ENCODE data around the gene PTPRB.
"Not testable (repeated sequence)": the region's sequence is repeated elsewhere in the genome, so short reads cannot be mapped to it uniquely, and the experiment has no call there.

Gene PTPRB

DNA sequence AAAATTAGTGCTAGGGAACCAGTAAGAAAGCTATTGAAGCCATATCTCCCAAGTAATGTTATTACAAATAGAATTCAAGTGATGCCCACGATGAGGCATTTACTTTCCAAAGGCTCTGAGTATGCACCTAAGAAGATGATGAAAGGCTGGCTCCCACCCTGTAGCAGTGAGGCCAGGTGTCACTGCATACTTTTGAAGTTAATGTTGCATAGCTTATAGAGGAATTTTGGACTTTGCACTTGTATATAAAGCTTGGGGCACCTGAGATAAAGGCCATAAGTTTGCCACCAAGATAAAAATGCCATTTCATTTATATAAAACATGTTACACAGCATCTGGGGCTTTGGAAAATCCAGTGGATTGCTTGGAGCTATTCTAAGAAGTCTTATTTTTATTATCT lies 96.2 kb downstream of the PTPRB start:
- no peak for DNase-seq (ENCODE audit: low read depth in 2 of 2)

DNA sequence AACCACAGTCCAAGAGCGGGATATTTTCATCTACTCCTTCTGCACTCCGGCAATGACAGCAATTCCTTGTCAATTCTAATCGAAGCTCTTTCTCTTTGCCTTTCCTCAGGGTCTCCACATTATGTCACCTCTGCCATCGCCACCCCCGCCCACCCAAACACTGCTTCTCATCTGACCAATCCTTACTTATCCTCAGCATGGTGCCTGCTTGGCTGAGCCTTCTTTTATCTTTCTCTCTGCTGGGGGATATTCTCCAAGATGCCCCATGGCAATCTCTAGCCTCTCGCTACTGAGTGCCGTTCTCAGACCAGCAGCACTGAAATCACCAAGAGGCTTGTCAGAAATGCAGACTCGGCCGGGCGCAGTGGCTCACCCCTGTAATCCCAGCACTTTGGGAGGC lies 100.6 kb downstream of the PTPRB start:
- no peak for DNase-seq (ENCODE audit: low read depth in 2 of 2)

DNA sequence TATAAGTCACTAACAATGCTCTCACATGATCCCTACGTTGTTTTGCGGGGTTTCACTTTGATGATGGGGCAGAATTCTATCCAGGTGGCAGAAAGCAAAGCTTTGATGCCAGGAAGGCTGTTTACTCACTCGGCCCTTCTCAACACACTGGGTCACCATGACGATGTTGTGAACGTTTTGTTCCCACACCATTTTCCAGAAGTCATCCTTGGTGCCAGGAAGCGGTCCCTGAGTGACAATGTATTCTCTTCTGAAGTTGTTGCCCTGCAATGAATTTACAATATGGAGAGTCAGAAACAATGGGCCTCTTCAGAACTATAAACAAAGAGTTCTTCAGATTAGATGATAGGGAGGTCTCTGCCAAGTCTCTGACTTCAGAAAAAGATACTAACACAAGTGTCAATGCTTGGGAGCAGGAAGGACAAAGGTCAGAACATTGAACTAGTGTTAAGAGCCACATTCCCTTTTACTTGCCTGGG lies 101.3 kb downstream of the PTPRB start:
- no peak for DNase-seq (ENCODE audit: low read depth in 2 of 2)

DNA sequence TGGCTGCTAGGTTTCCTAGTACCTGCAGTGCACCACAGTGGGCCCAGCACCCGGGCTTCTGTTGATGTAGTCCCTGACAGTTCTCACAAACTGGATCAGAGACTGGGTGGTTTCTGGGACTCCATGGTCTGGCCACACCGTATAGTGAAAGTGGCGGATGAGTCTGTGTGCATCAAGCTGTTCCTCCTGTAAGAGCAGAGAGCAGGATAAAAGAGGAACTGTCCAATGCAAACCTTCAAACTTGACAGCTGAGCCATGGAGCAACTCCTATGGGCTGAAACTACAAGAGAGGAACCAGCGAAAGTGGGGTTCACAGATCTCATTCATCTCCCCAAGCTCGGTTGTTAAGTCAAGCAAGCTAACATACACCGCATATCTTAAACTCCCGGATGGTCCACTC lies 102.8 kb downstream of the PTPRB start:
- DNase-seq (ENCODE audit: low read depth in 2 of 2) = no peak

DNA sequence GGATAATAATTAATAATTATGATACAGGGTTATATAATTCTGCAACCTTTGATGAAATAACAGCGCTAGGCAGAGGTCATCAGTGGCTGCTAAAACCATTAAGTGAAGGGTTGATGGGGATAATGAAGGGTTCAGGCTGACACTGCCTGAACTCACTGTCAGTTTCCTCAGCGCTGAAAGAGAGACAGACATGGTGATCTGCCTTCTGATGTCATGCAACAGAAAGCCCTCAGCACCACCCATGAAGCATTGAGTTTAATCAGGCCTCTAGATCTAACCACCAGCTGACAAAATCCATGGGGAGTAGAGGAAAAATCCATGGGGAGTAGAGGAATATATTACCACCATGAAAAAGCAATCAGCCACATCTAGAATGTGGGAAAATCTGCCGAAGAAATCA lies 107.6 kb downstream of the PTPRB start:
- no peak for DNase-seq (ENCODE audit: low read depth in 2 of 2)

DNA sequence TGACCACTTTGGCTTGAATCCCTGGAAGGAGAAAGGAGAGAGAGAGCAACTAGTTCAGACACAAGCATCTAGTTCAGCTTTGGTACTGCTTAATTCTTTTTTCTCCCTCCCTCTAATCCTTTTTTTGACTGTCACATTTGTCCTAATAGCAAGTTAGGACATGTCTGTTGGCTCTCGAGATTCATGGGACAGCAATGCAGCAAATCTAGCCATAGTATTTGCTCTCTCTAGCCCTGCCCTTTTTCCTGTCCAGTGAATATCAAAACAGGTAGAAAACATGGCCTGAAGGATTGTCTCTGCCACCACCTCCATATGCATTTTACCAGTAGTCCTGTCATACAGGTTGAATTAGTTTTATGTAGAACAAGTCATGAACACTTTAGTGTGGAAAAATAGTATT lies 116.4 kb downstream of the PTPRB start:
- no peak for DNase-seq (ENCODE audit: low read depth in 2 of 2)

DNA sequence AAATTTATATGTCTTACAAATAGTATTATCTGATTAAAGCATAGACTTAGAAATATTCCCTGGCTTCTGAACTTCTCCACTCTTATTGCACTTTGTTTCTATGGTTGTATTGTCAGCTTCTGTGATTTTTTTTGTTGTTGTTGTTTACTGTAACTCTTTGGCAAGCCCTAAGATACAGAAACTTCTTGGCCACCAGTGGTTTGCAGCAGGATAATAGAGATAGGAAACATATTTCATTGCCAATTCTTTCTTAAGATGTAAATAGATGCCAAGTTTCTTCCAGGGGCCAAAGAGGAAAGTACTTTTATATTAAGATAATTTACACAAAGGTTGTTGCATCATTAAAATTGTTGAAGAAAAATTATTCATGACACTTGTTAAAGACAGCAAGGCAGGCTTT lies 123.8 kb downstream of the PTPRB start:
- DNase-seq (ENCODE audit: low read depth in 2 of 2) = no peak

DNA sequence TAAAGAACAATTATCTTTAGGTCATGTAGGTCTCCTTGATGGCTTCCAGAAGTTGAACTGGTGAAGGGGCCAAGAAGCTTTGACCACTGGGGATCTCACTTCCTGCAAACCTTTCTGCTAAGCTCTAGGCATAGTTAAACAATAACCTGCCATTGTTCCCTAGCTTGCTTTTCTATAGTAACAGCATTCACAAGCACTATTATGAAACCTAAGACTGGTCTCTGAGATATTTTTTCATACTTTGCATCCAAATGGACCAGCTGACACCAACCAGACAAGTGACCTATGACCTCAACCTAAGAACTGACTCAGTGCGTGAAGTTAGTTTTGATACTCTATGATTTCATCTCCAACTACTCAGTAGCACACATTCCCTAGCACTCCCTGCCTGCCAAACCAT lies 129.1 kb downstream of the PTPRB start:
- DNase-seq (ENCODE audit: low read depth in 2 of 2) = no peak

DNA sequence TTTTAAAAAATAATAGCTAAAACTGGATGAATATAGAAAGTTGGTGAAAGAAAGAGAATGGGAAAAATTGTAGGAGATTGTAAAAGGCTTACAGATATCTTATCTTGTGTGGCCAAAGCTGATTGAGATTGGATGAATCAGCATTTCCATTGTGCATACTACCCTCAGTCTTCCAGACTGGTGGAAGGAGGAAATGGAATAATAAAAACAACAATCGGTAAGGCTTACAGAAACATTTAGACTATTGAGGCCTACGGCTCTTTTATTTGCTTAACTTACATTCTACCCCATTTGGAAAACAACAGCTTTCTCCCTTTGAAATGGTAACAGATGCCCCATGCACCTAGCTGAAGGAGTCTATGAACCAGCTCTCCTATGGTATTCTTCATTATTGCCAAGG lies 129.8 kb downstream of the PTPRB start:
- DNase-seq (ENCODE audit: low read depth in 2 of 2) = no peak

DNA sequence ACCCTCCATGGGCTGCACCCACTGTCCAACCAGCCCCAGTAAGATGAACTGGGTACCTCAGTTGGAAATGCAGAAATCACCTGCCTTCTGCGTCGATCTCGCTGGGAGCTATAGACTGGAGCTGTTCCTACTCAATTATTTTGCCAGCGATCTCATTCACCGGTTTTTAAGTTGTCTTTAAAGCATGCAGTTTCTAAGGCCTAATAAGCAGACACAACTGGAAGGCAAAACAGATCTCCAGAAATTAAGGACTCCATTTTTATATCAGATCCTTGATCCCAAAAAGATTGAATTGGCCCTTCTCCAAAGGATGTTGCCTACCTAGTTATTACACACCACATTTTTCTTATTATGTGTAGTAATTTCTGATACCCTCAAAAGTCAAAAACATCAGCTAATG lies 139.7 kb downstream of the PTPRB start:
- no peak for DNase-seq (ENCODE audit: low read depth in 2 of 2)

DNA sequence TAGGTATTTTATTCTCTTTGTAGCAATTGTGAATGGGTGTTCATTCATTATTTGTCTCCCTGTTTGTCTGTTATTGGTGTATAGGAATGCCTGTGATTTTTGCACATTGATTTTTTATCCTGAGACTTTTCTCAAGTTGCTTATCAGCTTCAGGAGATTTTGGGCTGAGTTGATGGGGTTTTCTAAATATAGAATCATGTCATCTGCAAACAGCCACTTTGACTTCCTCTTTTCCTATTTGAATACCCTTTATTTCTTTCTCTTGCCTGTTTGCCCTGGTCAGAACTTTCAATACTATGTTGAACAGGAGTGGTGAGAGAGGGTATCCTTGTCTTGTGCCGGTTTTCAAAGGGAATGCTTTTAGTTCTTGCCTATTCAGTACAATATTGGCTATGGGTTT lies 144.3 kb downstream of the PTPRB start:
- DNase-seq (ENCODE audit: low read depth in 2 of 2) = not testable (repeated sequence)

DNA sequence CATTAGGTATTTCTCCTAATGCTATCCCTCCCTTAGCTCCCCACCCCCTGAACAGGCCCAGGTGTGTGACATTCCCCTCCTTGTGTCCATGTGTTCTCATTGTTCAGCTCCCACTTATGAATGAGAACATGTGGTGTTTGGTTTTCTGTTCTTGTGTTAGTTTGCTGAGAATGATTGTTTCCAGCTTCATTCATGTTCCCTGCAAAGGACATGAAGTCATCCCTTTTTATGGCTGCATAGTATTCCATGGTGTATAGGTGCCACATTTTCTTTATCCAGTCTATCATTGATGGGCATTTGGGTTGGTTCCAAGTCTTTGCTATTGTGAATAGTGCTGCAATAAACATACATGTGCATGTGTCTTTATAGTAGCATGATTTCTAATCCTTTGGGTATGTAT lies 146.3 kb downstream of the PTPRB start:
- DNase-seq (ENCODE audit: low read depth in 2 of 2) = not testable (repeated sequence)

DNA sequence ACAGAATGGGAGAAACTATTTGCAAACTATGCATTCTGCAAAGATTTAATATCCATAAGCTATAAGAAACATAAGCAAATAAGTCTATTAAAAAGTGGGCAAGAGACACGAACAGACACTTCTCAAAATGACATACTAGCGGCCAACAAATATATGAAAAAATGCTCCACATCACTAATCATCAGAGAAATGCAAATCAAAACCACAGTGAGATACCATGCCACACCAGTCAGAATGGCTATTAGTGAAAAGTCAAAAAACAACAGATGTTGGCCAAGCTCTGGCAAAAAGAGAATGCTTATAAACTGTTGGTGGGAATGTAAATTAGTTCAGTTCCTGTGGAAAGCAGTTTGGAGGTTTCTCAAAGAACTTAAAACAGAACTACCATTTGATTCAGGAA lies 149.8 kb downstream of the PTPRB start:
- DNase-seq (ENCODE audit: low read depth in 2 of 2) = no peak

DNA sequence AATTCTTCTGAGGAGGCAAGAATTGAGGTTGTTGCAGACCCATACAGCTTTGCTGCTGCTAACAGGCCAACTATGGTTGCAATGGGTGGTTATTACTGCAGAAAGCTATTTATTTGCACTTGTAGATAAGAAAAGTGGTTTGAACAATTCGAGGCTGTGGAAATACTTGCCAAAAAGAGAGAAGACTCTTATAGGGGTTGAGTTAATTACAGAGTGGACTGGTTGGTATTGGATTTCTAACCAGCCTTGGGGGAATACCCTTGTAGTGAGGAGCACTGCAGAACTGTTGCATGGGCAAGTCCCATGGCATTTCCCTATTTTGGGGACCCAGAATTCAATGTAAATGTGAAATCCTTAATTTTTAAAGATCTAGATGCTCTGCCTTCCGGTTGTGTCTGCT lies 150.6 kb downstream of the PTPRB start:
- DNase-seq (ENCODE audit: low read depth in 2 of 2) = no peak

DNA sequence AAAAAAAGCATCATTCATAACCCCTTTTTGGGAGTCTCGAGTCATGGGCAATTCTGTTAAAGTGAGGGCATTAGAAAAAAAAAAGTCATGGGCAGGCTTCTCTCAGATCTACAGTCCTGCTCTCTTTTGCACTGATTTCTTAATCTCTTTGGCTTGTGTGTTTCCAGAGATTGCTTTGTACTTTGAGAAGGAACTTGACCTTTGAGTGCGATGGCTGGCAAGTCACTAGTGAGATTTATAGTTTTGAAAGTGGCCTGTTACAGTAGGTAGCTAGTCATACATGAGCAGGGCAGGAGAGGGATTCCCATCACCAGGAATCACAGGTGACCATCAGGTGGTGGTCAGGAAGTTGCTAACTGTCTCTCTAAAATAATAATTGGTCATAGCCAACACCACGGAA lies 151.5 kb downstream of the PTPRB start:
- DNase-seq (ENCODE audit: low read depth in 2 of 2) = no peak

DNA sequence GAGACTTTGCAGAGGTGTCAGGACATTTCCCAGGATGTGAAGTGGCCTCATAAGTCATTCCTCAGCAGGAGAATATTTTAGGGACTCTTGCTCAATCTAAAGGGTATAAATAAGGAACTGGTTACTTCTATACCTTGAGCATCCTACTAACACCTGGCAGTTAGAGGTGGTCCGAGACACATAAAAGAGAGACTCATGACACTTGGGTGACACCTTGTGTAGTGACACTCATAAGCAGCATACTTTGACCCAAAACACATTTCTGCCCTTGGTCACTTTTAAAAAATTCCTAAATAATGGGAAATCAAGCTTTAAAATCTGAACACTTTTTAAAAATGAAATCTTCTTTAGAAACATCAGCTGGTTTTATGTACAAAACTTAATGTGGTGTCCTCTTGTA lies 152.8 kb downstream of the PTPRB start:
- DNase-seq (ENCODE audit: low read depth in 2 of 2) = no peak

DNA sequence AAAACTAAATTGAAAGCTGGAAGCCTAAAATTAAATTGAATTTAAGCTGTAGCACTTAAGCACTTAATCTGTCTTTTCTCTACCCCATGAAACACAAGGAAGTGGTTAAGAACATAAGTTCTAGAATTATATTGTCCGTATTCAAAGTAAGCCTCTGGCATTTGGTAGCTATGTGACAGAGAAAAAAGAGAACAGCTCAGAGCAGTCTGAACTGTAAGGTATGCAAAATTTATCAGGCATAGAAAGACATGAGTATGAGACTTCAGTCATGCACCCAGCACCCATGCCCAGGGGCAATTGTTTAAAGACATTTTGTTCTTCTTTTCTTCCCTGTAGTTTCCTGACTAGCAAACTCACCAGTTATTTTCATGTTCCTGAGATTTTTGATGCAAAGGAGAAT lies 154.5 kb downstream of the PTPRB start:
- DNase-seq (ENCODE audit: low read depth in 2 of 2) = no peak

DNA sequence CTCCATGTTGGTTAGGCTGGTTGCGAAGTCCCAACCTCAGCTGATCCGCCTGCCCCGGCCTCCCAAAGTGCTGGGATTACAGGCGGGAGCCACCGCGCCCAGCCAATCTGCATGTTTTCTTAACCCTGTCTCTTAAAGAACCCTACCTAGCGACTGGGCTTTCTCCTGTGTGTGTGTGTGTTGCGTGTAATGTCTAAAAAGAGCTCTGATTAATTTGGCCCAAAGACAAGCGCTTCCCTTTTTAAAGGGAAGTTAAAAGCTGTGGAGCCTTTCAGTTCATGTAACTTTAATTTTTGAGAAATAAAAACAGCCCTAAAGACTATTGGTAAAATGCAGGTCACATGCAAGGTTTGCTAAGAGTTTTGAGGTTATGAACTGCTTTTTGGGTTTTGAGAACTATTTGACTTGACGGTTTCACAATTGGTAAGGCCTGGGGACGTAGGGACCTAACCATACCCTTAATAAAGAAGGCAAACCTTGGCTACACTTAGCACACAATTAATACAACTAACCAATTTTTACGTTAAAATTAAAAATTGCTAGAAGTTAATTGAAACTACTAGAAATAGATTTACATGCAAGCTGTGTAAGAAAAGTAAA lies 167.9 kb downstream of the PTPRB start:
- no peak for DNase-seq (ENCODE audit: low read depth in 2 of 2)

DNA sequence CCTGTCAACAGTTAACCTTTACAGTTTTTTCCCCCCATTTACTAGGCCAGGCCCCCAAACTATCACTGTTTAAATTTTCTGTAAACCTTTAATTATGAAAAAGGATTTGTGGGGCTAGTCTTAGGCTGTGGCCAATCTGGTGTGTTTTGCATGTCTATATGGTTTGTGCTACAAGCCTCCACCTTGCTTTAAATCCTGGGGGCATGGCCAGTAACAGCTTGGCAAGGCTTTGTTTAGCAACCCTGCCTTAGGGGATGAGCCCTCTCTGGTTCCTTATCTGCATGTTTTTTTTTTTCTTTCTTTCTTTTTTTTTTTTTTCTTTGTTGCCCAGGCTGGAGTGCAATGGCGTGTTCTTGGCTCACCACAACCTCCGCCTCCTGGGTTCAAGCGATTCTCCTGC lies 168.5 kb downstream of the PTPRB start:
- no peak for DNase-seq (ENCODE audit: low read depth in 2 of 2)

DNA sequence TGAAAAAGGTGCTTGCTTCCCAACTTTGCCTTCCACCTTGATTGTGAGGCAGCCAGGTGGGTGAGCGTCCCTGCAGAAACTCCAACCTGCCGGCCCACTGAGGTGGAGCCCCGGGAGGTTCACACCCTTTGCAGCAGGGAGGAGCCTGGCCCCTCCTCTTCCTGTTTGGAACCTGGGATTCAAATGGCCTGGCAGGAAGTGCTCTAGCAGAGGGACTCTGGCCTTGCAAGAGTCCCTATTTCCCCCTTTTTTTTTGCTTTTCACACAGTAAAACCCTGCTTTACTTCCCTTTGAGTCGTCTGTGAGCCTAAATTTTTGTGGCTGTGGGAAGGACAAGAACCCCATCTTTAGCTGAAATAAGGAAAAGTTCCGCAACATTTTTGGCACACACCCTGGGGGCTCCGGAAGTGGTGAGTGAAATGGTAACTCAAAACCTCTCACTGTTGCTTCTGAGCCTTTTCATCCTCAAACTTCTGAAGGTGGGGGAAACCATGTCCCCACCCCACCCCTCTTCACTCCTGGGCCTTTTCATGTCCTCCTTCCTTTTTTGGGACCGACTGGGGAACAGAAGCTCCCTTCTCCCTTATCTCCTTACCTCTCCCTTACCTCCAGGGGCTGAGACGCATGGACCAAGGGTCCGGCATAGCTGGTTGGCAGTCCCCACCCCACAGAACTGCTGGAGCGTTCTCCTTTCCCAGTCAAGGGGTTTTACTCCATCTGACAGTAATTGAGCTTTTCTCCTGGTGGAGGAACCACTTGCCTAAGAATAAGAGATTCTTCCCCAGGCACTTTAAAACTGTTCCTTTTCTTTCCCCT lies 169.1 kb downstream of the PTPRB start:
- no peak for DNase-seq (ENCODE audit: low read depth in 2 of 2)

DNA sequence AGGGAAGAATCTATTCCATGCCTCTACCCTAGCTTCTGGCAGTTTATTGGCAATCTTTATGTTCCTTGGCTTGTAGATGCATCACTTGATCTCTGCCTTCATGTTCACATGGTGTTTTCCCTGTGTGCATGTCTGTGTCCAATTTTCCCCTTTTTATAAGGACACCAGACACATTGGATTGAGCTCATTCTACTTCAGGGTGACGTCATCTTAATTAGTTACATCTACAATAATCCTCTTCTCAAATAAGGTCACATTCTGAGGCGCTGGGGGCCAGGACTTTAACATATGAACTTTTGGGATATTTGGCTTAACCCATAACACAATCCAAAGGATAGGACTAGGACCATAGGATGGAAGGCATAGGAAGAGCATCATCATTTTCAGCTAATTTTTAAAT lies 169.8 kb downstream of the PTPRB start:
- DNase-seq (ENCODE audit: low read depth in 2 of 2) = no peak

DNA sequence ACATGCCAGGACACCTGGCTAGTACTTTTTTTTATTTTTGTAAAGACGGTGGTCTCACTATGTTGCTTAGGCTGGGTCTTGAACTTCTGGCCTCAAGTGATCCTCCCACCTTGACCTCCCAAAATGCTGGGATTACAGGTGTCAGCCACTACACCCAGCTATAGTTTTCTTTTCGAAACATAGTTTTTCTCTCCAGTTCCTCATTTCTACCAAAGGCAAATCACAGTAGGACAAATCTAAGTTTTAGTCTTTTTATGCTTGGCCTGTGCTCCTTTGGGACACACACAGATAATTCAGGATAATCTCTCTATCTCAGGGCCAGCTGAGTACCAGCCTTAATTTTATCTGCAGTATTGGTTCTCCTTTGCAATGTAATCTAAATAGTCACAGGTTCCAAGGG lies 170.5 kb downstream of the PTPRB start:
- DNase-seq (ENCODE audit: low read depth in 2 of 2) = no peak

Data from stimulated activated CD8-positive, alpha-beta memory T cell treated with anti-CD3 and anti-CD28 coated beads, Interleukin-7, amount 100 ng/mL, for 4 hours (primary cell).